OCI-LY7 (cell line): Measurements from ENCODE around the gene RBM33. TPM values are rescaled to one million over a fixed set of nuclear protein-coding genes. Genes with fewer than 3 reads are reported as not detected.

Experiments used
- BruUV-seq: library from RNA; stranded (reverse); fragments of 400-500 nt; replicated peaks from 2 replicates; lab custom pipeline; 2021; lab: Mats Ljungman, UMichigan
- CTCF ChIA-PET: fragments of 300-600 bp; sonication (Branson Sonifier 250); formaldehyde crosslinking; loops from one replicate; lab custom pipeline; 2022; ENCODE audit warnings: antibody characterized with exemption; ENCODE audit not compliant: unreplicated experiment; lab: Charles Lee
- POLR2A ChIA-PET: fragments of 300-600 bp; sonication (Branson Sonifier 250); formaldehyde crosslinking; loops from one replicate; lab custom pipeline; 2022; ENCODE audit warnings: antibody characterized with exemption; lab: Charles Lee
- DNase-seq: peaks from one replicate; pipeline ENCODE4 v3.0.0-alpha.2; 2015; ENCODE audit warnings: low spot score
- H2AFZ ChIP-seq: fragments of 200-600 bp; sonication (generic), shearing (Covaris generic); 2 replicates; pipeline ENCODE4 v1.6.1; 2014; ENCODE audit warnings: mild to moderate bottlenecking, antibody characterized with exemption, low read length, moderate library complexity
- H3K27ac ChIP-seq: fragments of 200-600 bp; sonication (generic); 2 replicates; pipeline ENCODE4 v1.5.1; 2014; ENCODE audit warnings: mixed run types, low read depth, mild to moderate bottlenecking, moderate library complexity, low read length, inconsistent platforms; ENCODE audit not compliant: poor library complexity, severe bottlenecking
- H3K36me3 ChIP-seq: fragments of 200-600 bp; sonication (generic); 2 replicates; pipeline ENCODE4 v1.6.1; 2014; ENCODE audit warnings: mild to moderate bottlenecking, antibody characterized with exemption, low read length, moderate library complexity, mixed read lengths; ENCODE audit not compliant: insufficient read depth
- H3K4me1 ChIP-seq: fragments of 200-600 bp; sonication (generic); 2 replicates; pipeline ENCODE4 v1.5.1; 2014; ENCODE audit warnings: mild to moderate bottlenecking, low read length; ENCODE audit not compliant: insufficient read depth, poor library complexity, severe bottlenecking
- H3K4me2 ChIP-seq: fragments of 200-600 bp; sonication (generic); 2 replicates; pipeline ENCODE4 v1.6.1; 2014; ENCODE audit warnings: mild to moderate bottlenecking, low read length
- H3K4me3 ChIP-seq: fragments of 200-600 bp; sonication (generic); 2 replicates; pipeline ENCODE4 v1.5.1; 2014; ENCODE audit warnings: mild to moderate bottlenecking, low read depth, low read length; ENCODE audit not compliant: poor library complexity, severe bottlenecking
- H3K79me2 ChIP-seq: fragments of 200-600 bp; sonication (generic); 2 replicates; pipeline ENCODE4 v1.6.1; 2016; ENCODE audit warnings: low read depth, mild to moderate bottlenecking, low read length, moderate library complexity, mixed read lengths; ENCODE audit not compliant: insufficient read depth
- H3K9me2 ChIP-seq: fragments of 200-600 bp; sonication (generic); 2 replicates; pipeline ENCODE4 v1.6.1; 2016; ENCODE audit warnings: mild to moderate bottlenecking, low read length, mixed read lengths; ENCODE audit not compliant: insufficient read depth
- H3K9me3 ChIP-seq: fragments of 200-600 bp; sonication (generic); 2 replicates; pipeline ENCODE4 v1.6.1; 2014; ENCODE audit warnings: mild to moderate bottlenecking, mixed run types, low read length, mixed read lengths
- H4K20me1 ChIP-seq: fragments of 200-600 bp; sonication (generic); 2 replicates; pipeline ENCODE4 v1.6.1; 2014; ENCODE audit warnings: mild to moderate bottlenecking, antibody characterized with exemption, low read length, moderate library complexity, mixed read lengths; ENCODE audit not compliant: insufficient read depth
- EZH2phosphoT487 ChIP-seq: fragments of 200-600 bp; sonication (generic); IDR thresholded peaks from 2 replicates; pipeline ENCODE4 v1.6.1; 2018; ENCODE audit warnings: low read depth, borderline replicate concordance, mild to moderate bottlenecking, mixed run types, antibody characterized with exemption, low read length, moderate library complexity, mixed read lengths
- intact Hi-C: fragments of 100-400 bp; cut with micrococcal nuclease; formaldehyde crosslinking; loops from one replicate; pipeline ENCODE4 v1.10.0; 2022; ENCODE audit not compliant: unreplicated experiment
- total RNA-seq, 2 experiments: library from RNA; depleted of rRNA in 1 of 2; stranded (reverse); fragments of >200 nt in 1 of 2; shearing (Covaris generic) in 1 of 2; gene quantifications; 2 replicates each; pipeline ENCODE4 v1.2.3, GENCODE V29; 2014 to 2022
- TF ChIP-seq, protein P1 (sequence below): fragments of 200-600 bp; sonication (generic); conservative IDR thresholded peaks from 2 replicates; pipeline ENCODE4 v1.5.1; 2014; ENCODE audit warnings: mild to moderate bottlenecking, antibody characterized with exemption, low read length, moderate library complexity, mixed read lengths

Gene RBM33
- total RNA-seq, 2 experiments from 2014 or later: 67.6 to 127 TPM

DNA sequence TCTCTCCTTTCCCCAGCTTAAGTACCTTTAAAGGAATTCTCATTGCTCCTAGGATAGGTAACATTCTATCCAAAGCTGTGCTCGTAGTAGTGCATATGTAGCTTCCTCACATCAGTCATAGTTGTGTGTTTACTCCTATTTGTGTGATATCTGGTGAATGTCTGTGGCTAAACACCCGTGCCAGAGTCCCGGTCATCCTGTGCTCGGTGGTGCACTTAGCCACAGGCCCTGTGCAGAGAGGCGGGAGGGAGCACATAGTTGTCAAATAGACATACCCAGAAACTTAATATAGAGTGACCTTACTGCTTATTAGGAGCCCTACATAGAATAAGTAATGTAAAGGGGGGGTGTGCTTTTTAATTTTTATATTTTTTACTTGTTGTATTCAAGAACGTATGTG is 76.6 kb downstream of the RBM33 start:
- H3K9me3 ChIP-seq: no peaks in the 10 kb centered on the region
- peak overlapping the region; percentile 7; the same call in 1 of the 2 replicates for H2AFZ ChIP-seq
- intact Hi-C loops: loop anchor here (5.0 kb wide), 1 partner anchor 424 kb away; the partner anchor contains the start of gene INSIG1
- peak overlapping the region; percentile 55 for H3K4me3 ChIP-seq
- H3K9me2 ChIP-seq: no peaks in the 10 kb centered on the region
- TF ChIP-seq, protein P1, sequence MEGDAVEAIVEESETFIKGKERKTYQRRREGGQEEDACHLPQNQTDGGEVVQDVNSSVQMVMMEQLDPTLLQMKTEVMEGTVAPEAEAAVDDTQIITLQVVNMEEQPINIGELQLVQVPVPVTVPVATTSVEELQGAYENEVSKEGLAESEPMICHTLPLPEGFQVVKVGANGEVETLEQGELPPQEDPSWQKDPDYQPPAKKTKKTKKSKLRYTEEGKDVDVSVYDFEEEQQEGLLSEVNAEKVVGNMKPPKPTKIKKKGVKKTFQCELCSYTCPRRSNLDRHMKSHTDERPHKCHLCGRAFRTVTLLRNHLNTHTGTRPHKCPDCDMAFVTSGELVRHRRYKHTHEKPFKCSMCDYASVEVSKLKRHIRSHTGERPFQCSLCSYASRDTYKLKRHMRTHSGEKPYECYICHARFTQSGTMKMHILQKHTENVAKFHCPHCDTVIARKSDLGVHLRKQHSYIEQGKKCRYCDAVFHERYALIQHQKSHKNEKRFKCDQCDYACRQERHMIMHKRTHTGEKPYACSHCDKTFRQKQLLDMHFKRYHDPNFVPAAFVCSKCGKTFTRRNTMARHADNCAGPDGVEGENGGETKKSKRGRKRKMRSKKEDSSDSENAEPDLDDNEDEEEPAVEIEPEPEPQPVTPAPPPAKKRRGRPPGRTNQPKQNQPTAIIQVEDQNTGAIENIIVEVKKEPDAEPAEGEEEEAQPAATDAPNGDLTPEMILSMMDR: no peak
- no peak for TF ChIP-seq EZH2phosphoT487
- H3K79me2 ChIP-seq: peaks cover 96% of the 10 kb centered on the region
- no peaks in the 10 kb centered on the region for H4K20me1 ChIP-seq
- peak overlapping the region; percentile 94 for H3K4me2 ChIP-seq
- ChIA-PET CTCF (interaction anchor here (1.2 kb wide), 1 partner anchor 71 kb away, joined by 3 read pairs; no protein-coding TSS in a partner anchor), POLR2A (interaction anchor here (0.9 to 3.9 kb wide), 4 partner anchors 11 to 77 kb away, joined by 4 to 37 read pairs (median 6); partner anchors contain the start of gene RBM33)
- peaks cover 63% of the 10 kb centered on the region for H3K36me3 ChIP-seq
- peak; percentile 66 for DNase-seq
- H3K27ac ChIP-seq: peak overlapping the region; percentile 96
- no TSS peak for BruUV-seq
- peaks cover 97% of the 10 kb centered on the region for H3K4me1 ChIP-seq

DNA sequence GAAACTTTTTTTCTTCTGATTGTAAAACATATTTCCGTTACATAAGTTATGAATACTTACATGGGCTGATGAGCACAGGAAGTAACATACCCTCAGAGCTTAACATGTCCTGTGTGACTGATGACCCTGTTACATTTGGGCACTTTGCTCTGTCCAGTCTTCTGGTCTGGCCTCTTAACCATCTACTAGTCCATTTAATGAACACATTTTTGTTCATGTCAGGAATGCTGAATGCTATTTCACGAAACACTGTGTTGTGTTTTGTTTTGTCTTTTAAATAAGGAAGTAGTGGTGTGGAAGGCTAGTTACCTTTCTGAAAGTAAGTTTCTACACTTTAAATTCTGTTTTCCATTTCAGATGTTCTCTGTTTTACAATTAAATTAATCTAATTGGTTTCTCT is 77.7 kb downstream of the RBM33 start:
- H3K4me2 ChIP-seq: peak overlapping the region; percentile 94
- DNase-seq: peak; percentile 68
- TF ChIP-seq, protein P1: no peak
- TF ChIP-seq EZH2phosphoT487: no peak
- BruUV-seq: no TSS peak
- H4K20me1 ChIP-seq: no peaks in the 10 kb centered on the region
- CTCF ChIA-PET: no interaction called here
- no peaks in the 10 kb centered on the region for H3K9me3 ChIP-seq
- H3K4me1 ChIP-seq: peaks cover 100% of the 10 kb centered on the region
- no peaks in the 10 kb centered on the region for H3K9me2 ChIP-seq
- POLR2A ChIA-PET: interaction anchor here (0.5 to 3.9 kb wide), 5 partner anchors 12 to 116 kb away, joined by 3 to 37 read pairs (median 4); no protein-coding TSS in a partner anchor
- no peak overlapping the region for H2AFZ ChIP-seq
- H3K36me3 ChIP-seq: peaks cover 61% of the 10 kb centered on the region
- intact Hi-C loops: loop anchor here (1.0 to 5.0 kb wide), 3 partner anchors 12 to 425 kb away; partner anchors contain the start of genes INSIG1 and RBM33
- peak overlapping the region; percentile 59 for H3K4me3 ChIP-seq
- H3K27ac ChIP-seq: peak overlapping the region; percentile 96
- H3K79me2 ChIP-seq: peaks cover 96% of the 10 kb centered on the region

DNA sequence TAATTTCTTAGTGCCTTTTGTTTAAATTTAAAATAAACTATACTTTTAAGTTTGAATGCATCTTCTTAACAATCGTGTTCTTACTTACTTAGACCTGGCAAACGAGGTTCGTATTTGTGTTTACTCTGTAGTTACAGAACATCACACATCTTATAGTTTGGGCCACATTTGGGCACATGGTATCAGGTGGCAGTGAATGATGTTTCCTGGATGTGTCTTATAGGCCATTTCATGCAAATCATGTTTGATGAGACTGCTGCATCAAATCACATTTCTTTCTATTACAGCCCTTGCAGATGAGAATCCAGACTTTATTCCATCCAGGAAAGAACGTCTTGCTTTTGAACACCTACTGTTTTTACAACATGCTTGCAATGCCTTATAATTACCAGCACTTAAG is 78.5 kb downstream of the RBM33 start:
- peak overlapping the region; percentile 96 for H3K27ac ChIP-seq
- peaks cover 95% of the 10 kb centered on the region for H3K4me1 ChIP-seq
- no peaks in the 10 kb centered on the region for H3K9me3 ChIP-seq
- TF ChIP-seq, protein P1: no peak
- TF ChIP-seq EZH2phosphoT487: no peak
- DNase-seq: peak; percentile 56
- POLR2A ChIA-PET: interaction anchor here (1.0 to 3.9 kb wide), 7 partner anchors 12 to 79 kb away, joined by 3 to 37 read pairs (median 4); no protein-coding TSS in a partner anchor
- peak overlapping the region; percentile 94 for H3K4me2 ChIP-seq
- CTCF ChIA-PET: no interaction called here
- intact Hi-C loops: loop anchor here (1.0 to 5.0 kb wide), 3 partner anchors 13 to 426 kb away; partner anchors contain the start of genes INSIG1 and RBM33
- H2AFZ ChIP-seq: no peak overlapping the region
- H3K36me3 ChIP-seq: peaks cover 60% of the 10 kb centered on the region
- peaks cover 99% of the 10 kb centered on the region for H3K79me2 ChIP-seq
- H3K9me2 ChIP-seq: no peaks in the 10 kb centered on the region
- H4K20me1 ChIP-seq: no peaks in the 10 kb centered on the region
- BruUV-seq: TSS peak; percentile 21
- H3K4me3 ChIP-seq: peak overlapping the region; percentile 59
